Measurements from ENCODE around the gene ROPN1L.

DNA sequence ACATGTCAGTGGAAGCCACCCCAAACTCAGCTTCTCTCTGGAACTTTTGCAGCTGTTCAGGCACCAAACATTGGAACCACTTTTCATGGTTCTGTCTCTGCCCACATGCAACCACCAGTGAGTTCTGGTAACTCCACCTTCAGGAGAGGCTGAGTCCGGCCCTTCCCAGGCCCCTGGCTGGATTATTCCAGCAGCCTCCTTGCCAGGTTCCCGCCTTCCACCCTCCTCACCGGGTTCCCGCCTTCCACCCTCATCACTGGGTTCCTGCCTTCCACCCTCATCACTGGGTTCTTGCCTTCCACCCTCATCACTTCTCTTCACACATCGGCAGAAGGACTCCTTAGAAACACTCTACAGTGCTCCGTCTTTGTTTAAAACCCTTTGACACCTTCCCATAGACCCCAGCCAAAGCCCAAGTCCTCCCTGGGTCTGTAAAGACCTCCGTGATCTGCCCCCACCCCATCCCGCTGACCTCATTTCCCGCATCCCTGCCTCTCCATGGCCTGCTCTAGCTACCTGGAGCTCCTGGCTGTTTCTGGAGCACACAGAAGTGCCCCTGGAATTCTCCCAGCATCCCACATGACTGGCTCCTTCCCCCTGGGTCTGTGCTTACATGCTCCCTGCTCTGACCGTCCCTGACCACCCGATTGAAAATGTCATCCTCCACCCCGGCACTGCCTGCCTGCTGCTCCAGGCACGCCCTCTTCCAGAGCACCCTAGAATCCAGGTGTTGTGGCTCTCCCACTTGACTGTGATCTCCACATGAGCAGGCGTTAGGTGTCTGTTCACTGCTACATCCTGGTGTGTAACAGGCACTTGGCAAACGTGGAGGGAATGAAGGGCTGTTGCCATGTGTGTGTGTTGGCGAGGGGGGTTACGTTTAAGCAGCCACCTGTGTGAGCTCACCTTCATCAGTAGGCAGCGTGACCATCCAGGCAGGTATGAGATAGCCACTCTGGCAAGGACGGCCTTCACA, 17.7 kb downstream of the ROPN1L start:
- TF ChIP-seq, protein P1, sequence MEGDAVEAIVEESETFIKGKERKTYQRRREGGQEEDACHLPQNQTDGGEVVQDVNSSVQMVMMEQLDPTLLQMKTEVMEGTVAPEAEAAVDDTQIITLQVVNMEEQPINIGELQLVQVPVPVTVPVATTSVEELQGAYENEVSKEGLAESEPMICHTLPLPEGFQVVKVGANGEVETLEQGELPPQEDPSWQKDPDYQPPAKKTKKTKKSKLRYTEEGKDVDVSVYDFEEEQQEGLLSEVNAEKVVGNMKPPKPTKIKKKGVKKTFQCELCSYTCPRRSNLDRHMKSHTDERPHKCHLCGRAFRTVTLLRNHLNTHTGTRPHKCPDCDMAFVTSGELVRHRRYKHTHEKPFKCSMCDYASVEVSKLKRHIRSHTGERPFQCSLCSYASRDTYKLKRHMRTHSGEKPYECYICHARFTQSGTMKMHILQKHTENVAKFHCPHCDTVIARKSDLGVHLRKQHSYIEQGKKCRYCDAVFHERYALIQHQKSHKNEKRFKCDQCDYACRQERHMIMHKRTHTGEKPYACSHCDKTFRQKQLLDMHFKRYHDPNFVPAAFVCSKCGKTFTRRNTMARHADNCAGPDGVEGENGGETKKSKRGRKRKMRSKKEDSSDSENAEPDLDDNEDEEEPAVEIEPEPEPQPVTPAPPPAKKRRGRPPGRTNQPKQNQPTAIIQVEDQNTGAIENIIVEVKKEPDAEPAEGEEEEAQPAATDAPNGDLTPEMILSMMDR (IDR thresholded peaks at IDR 0.05; ENCODE audit: control extremely low read depth in 1 of 3, insufficient read depth in 1 of 3, low read depth in 1 of 3, low read length in 3 of 3), result no peak
- TF ChIP-seq CHD1 (IDR thresholded peaks at IDR 0.05; ENCODE audit: low read depth, low read length) (no peak), EP300 (IDR thresholded peaks at IDR 0.05; ENCODE audit: borderline replicate concordance in 1 of 2, low read depth in 2 of 2, low read length in 2 of 2) (no peak), POLR2AphosphoS5 (IDR thresholded peaks at IDR 0.05; ENCODE audit: low read depth, low read length) (no peak), NRF1 (IDR thresholded peaks at IDR 0.05; ENCODE audit: low read depth, low read length) (no peak), PHF8 (conservative IDR thresholded peaks at IDR 0.05; ENCODE audit: low read depth, low read length) (no peak), KDM1A (IDR thresholded peaks at IDR 0.05; ENCODE audit: borderline replicate concordance, low read length) (no peak), TAF1 (IDR thresholded peaks at IDR 0.05; ENCODE audit: low read depth, low read length) (no peak)
- TF ChIP-seq, protein P2, sequence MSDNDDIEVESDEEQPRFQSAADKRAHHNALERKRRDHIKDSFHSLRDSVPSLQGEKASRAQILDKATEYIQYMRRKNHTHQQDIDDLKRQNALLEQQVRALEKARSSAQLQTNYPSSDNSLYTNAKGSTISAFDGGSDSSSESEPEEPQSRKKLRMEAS (IDR thresholded peaks at IDR 0.05), result no peak

All from H1 (cell line).